ENCODE measurements around the gene ACSL3.

ACSL3 gene

GRCh38 chr2:222860740-222861410 is at the start of gene ACSL3:
ACSL3 (plus strand) TSS chr2:222861036; CDS start chr2:222908773, 47,737 bp downstream.
- DNase-seq (ENCODE audit: low read depth), result peak; percentile 88
- TF ChIP-seq, protein P1, sequence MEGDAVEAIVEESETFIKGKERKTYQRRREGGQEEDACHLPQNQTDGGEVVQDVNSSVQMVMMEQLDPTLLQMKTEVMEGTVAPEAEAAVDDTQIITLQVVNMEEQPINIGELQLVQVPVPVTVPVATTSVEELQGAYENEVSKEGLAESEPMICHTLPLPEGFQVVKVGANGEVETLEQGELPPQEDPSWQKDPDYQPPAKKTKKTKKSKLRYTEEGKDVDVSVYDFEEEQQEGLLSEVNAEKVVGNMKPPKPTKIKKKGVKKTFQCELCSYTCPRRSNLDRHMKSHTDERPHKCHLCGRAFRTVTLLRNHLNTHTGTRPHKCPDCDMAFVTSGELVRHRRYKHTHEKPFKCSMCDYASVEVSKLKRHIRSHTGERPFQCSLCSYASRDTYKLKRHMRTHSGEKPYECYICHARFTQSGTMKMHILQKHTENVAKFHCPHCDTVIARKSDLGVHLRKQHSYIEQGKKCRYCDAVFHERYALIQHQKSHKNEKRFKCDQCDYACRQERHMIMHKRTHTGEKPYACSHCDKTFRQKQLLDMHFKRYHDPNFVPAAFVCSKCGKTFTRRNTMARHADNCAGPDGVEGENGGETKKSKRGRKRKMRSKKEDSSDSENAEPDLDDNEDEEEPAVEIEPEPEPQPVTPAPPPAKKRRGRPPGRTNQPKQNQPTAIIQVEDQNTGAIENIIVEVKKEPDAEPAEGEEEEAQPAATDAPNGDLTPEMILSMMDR (conservative IDR thresholded peaks at IDR 0.05; ENCODE audit: low read length), result no peak
- H3K4me3 ChIP-seq (ENCODE audit: low read length), result peak within 1 kb of the TSS; percentile 84

DNA sequence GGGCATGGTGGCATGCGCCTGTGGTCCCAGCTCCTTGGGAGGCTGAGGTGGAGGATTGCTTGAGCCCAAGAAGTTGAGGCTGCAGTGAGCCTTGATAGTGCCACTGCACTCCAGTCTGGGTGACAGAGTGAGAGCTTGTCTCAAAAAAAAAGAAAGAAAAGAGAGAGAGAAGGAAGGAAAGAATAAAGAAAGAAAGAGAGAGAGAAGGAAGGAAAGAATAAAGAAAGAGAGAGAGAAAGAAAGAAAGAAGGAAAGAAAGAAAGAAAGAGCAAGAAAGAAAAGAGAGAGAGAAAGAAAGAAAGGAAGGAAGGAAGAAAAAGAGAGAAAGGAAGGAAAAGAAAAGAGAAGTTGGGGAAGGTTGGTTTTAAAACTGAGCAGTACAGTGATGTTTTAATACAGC is 49.0 kb upstream of the ACSL3 start:
- no peak for DNase-seq (ENCODE audit: low read depth)
- TF ChIP-seq, protein P1 (conservative IDR thresholded peaks at IDR 0.05; ENCODE audit: low read length), result no peak
- no peak overlapping the region for H3K4me3 ChIP-seq (ENCODE audit: low read length)

DNA sequence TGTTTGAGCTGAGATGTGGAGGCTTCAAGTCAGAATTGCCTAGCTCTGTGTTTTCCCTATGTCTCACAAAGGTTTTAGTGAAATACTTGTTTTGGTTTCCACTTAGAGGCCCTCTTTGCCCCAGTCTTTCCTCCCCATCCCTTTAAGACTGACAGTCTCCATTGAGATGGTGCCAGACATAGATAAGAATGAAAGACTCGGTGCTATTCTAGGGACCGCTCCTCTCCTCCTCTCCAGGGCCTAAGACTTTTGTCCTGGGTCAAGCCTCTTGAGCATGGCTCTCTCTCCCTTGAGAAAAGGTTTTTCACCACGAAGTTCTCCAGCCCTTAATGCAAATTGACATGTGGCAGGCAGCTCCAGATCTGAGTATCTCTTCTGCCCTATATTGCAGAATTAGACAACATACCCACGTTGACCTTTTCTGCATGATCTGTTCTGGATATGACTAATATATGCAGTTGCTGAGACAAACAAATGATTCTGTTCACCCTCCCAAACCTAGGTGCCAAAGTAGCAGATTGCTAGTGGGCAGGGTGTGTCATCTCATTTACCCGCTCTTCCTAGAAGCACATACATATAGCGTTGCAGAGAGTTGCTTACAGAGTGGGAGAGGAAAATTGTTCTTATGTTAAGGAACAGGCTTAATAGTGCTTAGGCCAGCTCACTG is 47.5 kb upstream of the ACSL3 start:
- TF ChIP-seq, protein P1 (conservative IDR thresholded peaks at IDR 0.05; ENCODE audit: low read length), result no peak
- no peak for DNase-seq (ENCODE audit: low read depth)
- H3K4me3 ChIP-seq (ENCODE audit: low read length), result no peak overlapping the region

GRCh38 chr2:222819722-222820333 is 41.0 kb upstream of the ACSL3 start:
- TF ChIP-seq, protein P1 (conservative IDR thresholded peaks at IDR 0.05; ENCODE audit: low read length), result no peak
- H3K4me3 ChIP-seq (ENCODE audit: low read length), result no peak overlapping the region
- DNase-seq (ENCODE audit: low read depth), result peak; percentile 51

- H3K4me3 ChIP-seq (ENCODE audit: low read length), result no peak overlapping the region
- TF ChIP-seq, protein P1 (conservative IDR thresholded peaks at IDR 0.05; ENCODE audit: low read length), result no peak
- DNase-seq (ENCODE audit: low read depth), result peak; percentile 9
Observed at GRCh38 chr2:222823183-222823930, 37.5 kb upstream of the ACSL3 start.

DNA sequence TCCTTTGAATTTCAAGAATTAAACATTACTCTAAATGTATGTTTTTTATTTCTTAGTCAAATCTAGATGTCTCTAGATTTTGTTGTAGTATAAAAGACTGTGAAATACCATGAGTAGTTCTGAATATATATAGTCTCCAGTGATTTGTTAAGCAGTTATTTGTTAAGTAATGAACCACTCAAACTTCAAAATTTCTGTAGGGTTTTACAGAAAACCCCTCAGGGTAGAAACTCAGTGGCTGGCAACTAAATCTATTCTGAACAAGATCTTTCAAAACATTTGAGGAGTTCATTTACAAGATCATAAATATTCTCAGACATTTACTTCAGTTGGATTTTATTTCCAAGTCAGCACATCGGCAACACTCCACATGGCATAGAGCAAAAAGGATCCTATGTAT is 35.8 kb upstream of the ACSL3 start:
- TF ChIP-seq, protein P1 (conservative IDR thresholded peaks at IDR 0.05; ENCODE audit: low read length), result no peak
- DNase-seq (ENCODE audit: low read depth), result no peak
- no peak overlapping the region for H3K4me3 ChIP-seq (ENCODE audit: low read length)

Measured in AG10803 (cell line).